Endothelial cell of umbilical vein (primary cell): ENCODE measurements around the gene DIP2B. TPM values are rescaled to one million over a fixed set of nuclear protein-coding genes. Genes with fewer than 3 reads are reported as not detected.

Experiments used
- BruUV-seq: library from RNA; stranded (reverse); fragments of 400-500 nt; replicated peaks from 2 replicates; lab custom pipeline; 2021; lab: Mats Ljungman, UMichigan
- CTCF ChIA-PET: fragments of 300-600, 350-600 bp; sonication (Branson Sonifier 250); formaldehyde crosslinking; loops from one replicate; lab custom pipeline; 2021; ENCODE audit warnings: antibody characterized with exemption, inconsistent platforms; lab: Charles Lee
- POLR2A ChIA-PET: fragments of 300-600, 350-600 bp; sonication (Branson Sonifier 250); formaldehyde crosslinking; loops from one replicate; lab custom pipeline; 2021; ENCODE audit warnings: antibody characterized with exemption, inconsistent platforms; lab: Charles Lee
- DNase-seq: peaks from one replicate; pipeline ENCODE4 v3.0.0-alpha.2; 2011; ENCODE audit warnings: low read depth, low spot score
- FAIRE-seq: peaks from 2 replicates; lab custom pipeline; 2011; peaks lifted over from hg19 to GRCh38; lab: Jason Lieb, UNC
- H2AFZ ChIP-seq: 2 replicates; pipeline ENCODE4 v1.6.0; 2012; ENCODE audit warnings: low read depth, low read length, control low read depth, inconsistent platforms
- H3K27ac ChIP-seq: 2 replicates; pipeline ENCODE4 v1.5.1; 2011; ENCODE audit warnings: low read depth, mild to moderate bottlenecking, control low read depth, low read length, moderate library complexity; ENCODE audit not compliant: insufficient read depth
- H3K27me3 ChIP-seq, 2 experiments: 2 replicates each; pipeline versions ENCODE4 v1.6.0 to v1.6.1; 2011; ENCODE audit warnings: low read length in 2 of 2, mixed read lengths in 1 of 2; ENCODE audit not compliant: control insufficient read depth in 2 of 2, insufficient read depth in 2 of 2
- H3K36me3 ChIP-seq, 2 experiments: 2 replicates in 1 of 2; 3 replicates in 1 of 2; pipeline ENCODE4 v1.5.1; 2011; ENCODE audit warnings: low read length in 2 of 2, mild to moderate bottlenecking in 1 of 2, moderate library complexity in 1 of 2; ENCODE audit not compliant: control insufficient read depth in 2 of 2, insufficient read depth in 2 of 2; ENCODE audit errors: extremely low read depth in 1 of 2
- H3K4me1 ChIP-seq: 3 replicates; pipeline ENCODE4 v1.5.1; 2011; ENCODE audit warnings: mild to moderate bottlenecking, low read length; ENCODE audit not compliant: control insufficient read depth, insufficient read depth; ENCODE audit errors: extremely low read depth
- H3K4me2 ChIP-seq: 2 replicates; pipeline ENCODE4 v1.6.1; 2011; ENCODE audit warnings: low read length, control low read depth, mixed read lengths; ENCODE audit not compliant: insufficient read depth
- H3K4me3 ChIP-seq, 3 experiments: fragments of 200-600 bp in 1 of 3; sonication (generic), shearing (Covaris generic) in 1 of 3; replicated peaks in 1 of 3; 2 replicates each; pipeline ENCODE4 v1.5.1; 2011 to 2016; ENCODE audit warnings: control low read depth in 3 of 3, low read length in 3 of 3, mild to moderate bottlenecking in 2 of 3, inconsistent platforms in 1 of 3, low read depth in 1 of 3, moderate library complexity in 1 of 3; ENCODE audit not compliant: insufficient read depth in 1 of 3
- H3K79me2 ChIP-seq: 2 replicates; pipeline ENCODE4 v1.6.0; 2012; ENCODE audit warnings: low read length, inconsistent platforms; ENCODE audit not compliant: control insufficient read depth, insufficient read depth
- H3K9ac ChIP-seq: replicated peaks from 2 replicates; pipeline ENCODE3; 2011; ENCODE audit warnings: low read length, control low read depth; ENCODE audit not compliant: insufficient read depth; ENCODE audit errors: extremely low read depth
- H3K9me1 ChIP-seq: replicated peaks from 3 replicates; pipeline ENCODE4 v1.6.0; 2011; ENCODE audit warnings: mild to moderate bottlenecking, low read length; ENCODE audit not compliant: control insufficient read depth, insufficient read depth; ENCODE audit errors: extremely low read depth
- H3K9me3 ChIP-seq: replicated peaks from 2 replicates; pipeline ENCODE4 v1.5.1; 2012; ENCODE audit warnings: low read length, inconsistent platforms; ENCODE audit not compliant: control insufficient read depth, insufficient read depth
- H4K20me1 ChIP-seq: replicated peaks from 2 replicates; pipeline ENCODE3; 2011; ENCODE audit warnings: mild to moderate bottlenecking, low read length; ENCODE audit not compliant: control insufficient read depth, insufficient read depth; ENCODE audit errors: extremely low read depth
- EZH2 ChIP-seq: IDR thresholded peaks from 2 replicates; pipeline ENCODE4 v1.6.1; 2012; ENCODE audit warnings: borderline replicate concordance, low read depth, mild to moderate bottlenecking, moderate library complexity, low read length, inconsistent platforms; ENCODE audit not compliant: severe bottlenecking
- FOS ChIP-seq: IDR thresholded peaks from 2 replicates; pipeline ENCODE4 v1.6.1; 2011; ENCODE audit warnings: mild to moderate bottlenecking, low read length, moderate library complexity, borderline replicate concordance; ENCODE audit not compliant: insufficient read depth
- GATA2 ChIP-seq: IDR thresholded peaks from 2 replicates; pipeline ENCODE4 v1.7.0; 2011; ENCODE audit warnings: low read depth, mild to moderate bottlenecking, moderate library complexity, mixed read lengths, low read length; ENCODE audit not compliant: insufficient read length, insufficient read depth
- JUN ChIP-seq: IDR thresholded peaks from 2 replicates; pipeline ENCODE4 v1.6.1; 2011; ENCODE audit warnings: borderline replicate concordance, low read depth; ENCODE audit not compliant: insufficient read length, insufficient read depth
- MYC ChIP-seq: IDR thresholded peaks from one replicate; pipeline ENCODE4 v1.6.1; 2011; ENCODE audit warnings: mild to moderate bottlenecking, low read depth, low read length
- POLR2A ChIP-seq: IDR thresholded peaks from 2 replicates; pipeline ENCODE4 v1.6.1; 2012; ENCODE audit warnings: low read depth, mild to moderate bottlenecking, control low read depth, low read length
- POLR2AphosphoS5 ChIP-seq: IDR thresholded peaks from 2 replicates; pipeline ENCODE4 v1.6.1; 2012; ENCODE audit warnings: low read depth, mild to moderate bottlenecking, control low read depth, low read length, moderate library complexity; ENCODE audit not compliant: insufficient read depth
- dilution Hi-C: fragments of 300-500 bp; cut with MboI; formaldehyde crosslinking; loops from one replicate; pipeline ENCODE4 v1.15.0; 2019; ENCODE audit warnings: low sequenced_read_pairs; ENCODE audit not compliant: extremely low pct_ligation_motif_present
- intact Hi-C: fragments of 100-400 bp; cut with micrococcal nuclease; formaldehyde crosslinking; loops from one replicate; pipeline ENCODE4 v1.10.0; 2022
- polyA plus RNA-seq, 4 experiments: library from polyadenylated mRNA; depleted of rRNA in 3 of 4; stranded (reverse) in 3 of 4; unstranded in 1 of 4; fragments of >200 nt; gene quantifications; 2 replicates each; pipeline versions ENCODE4 v1.2.1 to v1.2.3, GENCODE V29; 2011 to 2012; ENCODE audit warnings: missing spikeins in 1 of 4
- total RNA-seq: library from RNA; stranded (reverse); gene quantifications from 2 replicates; pipeline ENCODE4 v1.2.3, GENCODE V29; 2021
- TF ChIP-seq, protein P1 (sequence below): IDR thresholded peaks from 2 replicates; pipeline ENCODE4 v1.6.1; 2011; ENCODE audit not compliant: insufficient read depth, insufficient read length
- TF ChIP-seq, protein P2 (sequence below), 2 donors: IDR thresholded peaks; 1 replicate in 1 of 2; 2 replicates in 1 of 2; pipeline ENCODE4 v1.5.1; 2011; ENCODE audit warnings: low read length in 2 of 2, mild to moderate bottlenecking in 2 of 2, moderate library complexity in 2 of 2, control low read depth in 1 of 2, inconsistent platforms in 1 of 2, low read depth in 1 of 2; ENCODE audit not compliant: insufficient read depth in 1 of 2; ENCODE audit errors: extremely low read depth in 1 of 2

Gene DIP2B
- total and polyA plus RNA-seq, 2 donors (not counting 3 experiments of a cell fraction or from before 2014, with no cell fraction given): 14.5 to 28.0 TPM

GRCh38 chr12:50635364-50635763 is 130.6 kb downstream of the DIP2B start:
- Histone ChIP-seq H3K79me2 (peaks cover 4% of the 10 kb centered on the region), H3K4me2 (no peak overlapping the region), H3K9me1 (no peaks in the 10 kb centered on the region), H3K9ac (no peak overlapping the region), H3K9me3 (no peaks in the 10 kb centered on the region), H3K36me3 (no peaks in the 10 kb centered on the region), H3K27ac (no peak overlapping the region), H4K20me1 (no peaks in the 10 kb centered on the region), H3K4me1 (peaks cover 4% of the 10 kb centered on the region), H3K27me3 (no peaks in the 10 kb centered on the region), H2AFZ (no peak overlapping the region), H3K4me3 (no peak overlapping the region)
- intact Hi-C loops (loop anchor here (5.0 kb wide), 2 partner anchors 38 to 558 kb away; no protein-coding TSS in a partner anchor), dilution Hi-C loops (no loop called here)
- TF ChIP-seq EZH2 (no peak), JUN (no peak)
- FAIRE-seq (no peak), DNase-seq (no peak)
- POLR2A ChIA-PET: no interaction called here
- CTCF ChIA-PET: interaction anchor here (1.5 to 2.4 kb wide), 3 partner anchors 15 to 131 kb away, joined by 3 to 19 read pairs (median 10); partner anchors contain the start of gene DIP2B
- BruUV-seq: no TSS peak

DNA sequence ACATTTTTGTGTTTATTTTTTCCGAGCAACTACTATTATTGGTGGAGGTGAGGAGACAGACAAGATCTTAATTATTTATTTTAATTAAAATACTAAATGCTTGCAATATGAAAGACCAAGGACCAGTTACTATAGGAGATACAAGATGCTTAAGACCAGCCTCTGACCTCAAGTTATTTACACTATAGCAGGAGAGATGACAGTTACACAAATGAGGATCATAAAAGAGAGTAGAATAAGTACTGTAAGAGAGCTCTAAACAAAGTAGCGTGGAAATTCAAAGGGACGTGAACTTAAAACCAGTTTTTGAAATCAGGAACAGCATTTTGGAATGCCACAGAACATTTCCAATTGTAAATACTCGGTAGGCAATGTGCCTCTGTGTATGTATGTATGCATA is 131.1 kb downstream of the DIP2B start:
- no peak for FAIRE-seq
- Histone ChIP-seq H3K27ac (no peak overlapping the region), H3K4me1 (peaks cover 4% of the 10 kb centered on the region), H2AFZ (no peak overlapping the region), H3K9ac (no peak overlapping the region), H4K20me1 (no peaks in the 10 kb centered on the region), H3K9me3 (no peaks in the 10 kb centered on the region), H3K27me3 (no peaks in the 10 kb centered on the region), H3K36me3 (no peaks in the 10 kb centered on the region), H3K4me3 (no peak overlapping the region), H3K79me2 (peaks cover 4% of the 10 kb centered on the region), H3K9me1 (no peaks in the 10 kb centered on the region), H3K4me2 (no peak overlapping the region)
- dilution Hi-C loops: no loop called here
- POLR2A ChIA-PET: no interaction called here
- TF ChIP-seq FOS: no peak
- no peak for TF ChIP-seq EZH2
- no peak for TF ChIP-seq MYC
- TF ChIP-seq POLR2A: no peak
- TF ChIP-seq GATA2: no peak
- TF ChIP-seq JUN: no peak
- TF ChIP-seq, protein P1, sequence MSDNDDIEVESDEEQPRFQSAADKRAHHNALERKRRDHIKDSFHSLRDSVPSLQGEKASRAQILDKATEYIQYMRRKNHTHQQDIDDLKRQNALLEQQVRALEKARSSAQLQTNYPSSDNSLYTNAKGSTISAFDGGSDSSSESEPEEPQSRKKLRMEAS: no peak
- TF ChIP-seq POLR2AphosphoS5: no peak
- TF ChIP-seq, protein P2, sequence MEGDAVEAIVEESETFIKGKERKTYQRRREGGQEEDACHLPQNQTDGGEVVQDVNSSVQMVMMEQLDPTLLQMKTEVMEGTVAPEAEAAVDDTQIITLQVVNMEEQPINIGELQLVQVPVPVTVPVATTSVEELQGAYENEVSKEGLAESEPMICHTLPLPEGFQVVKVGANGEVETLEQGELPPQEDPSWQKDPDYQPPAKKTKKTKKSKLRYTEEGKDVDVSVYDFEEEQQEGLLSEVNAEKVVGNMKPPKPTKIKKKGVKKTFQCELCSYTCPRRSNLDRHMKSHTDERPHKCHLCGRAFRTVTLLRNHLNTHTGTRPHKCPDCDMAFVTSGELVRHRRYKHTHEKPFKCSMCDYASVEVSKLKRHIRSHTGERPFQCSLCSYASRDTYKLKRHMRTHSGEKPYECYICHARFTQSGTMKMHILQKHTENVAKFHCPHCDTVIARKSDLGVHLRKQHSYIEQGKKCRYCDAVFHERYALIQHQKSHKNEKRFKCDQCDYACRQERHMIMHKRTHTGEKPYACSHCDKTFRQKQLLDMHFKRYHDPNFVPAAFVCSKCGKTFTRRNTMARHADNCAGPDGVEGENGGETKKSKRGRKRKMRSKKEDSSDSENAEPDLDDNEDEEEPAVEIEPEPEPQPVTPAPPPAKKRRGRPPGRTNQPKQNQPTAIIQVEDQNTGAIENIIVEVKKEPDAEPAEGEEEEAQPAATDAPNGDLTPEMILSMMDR (IDR thresholded peaks at IDR 0.05; ENCODE audit: extremely low read depth in 1 of 2, insufficient read depth in 1 of 2, low read depth in 1 of 2, low read length in 2 of 2): no peak
- DNase-seq: no peak
- no TSS peak for BruUV-seq
- CTCF ChIA-PET: interaction anchor here (1.5 to 1.9 kb wide), 2 partner anchors 15 to 132 kb away, joined by 3 to 19 read pairs; partner anchors contain the start of gene DIP2B
- intact Hi-C loops: loop anchor here (5.0 kb wide), 2 partner anchors 39 to 559 kb away; no protein-coding TSS in a partner anchor
